ENCODE measurements around the gene PRKD1. TPM values are rescaled to one million over a fixed set of nuclear protein-coding genes. Genes with fewer than 3 reads are reported as not detected.

Gene PRKD1
- total RNA-seq, 1 experiment from 2014 or later, result 0.36 TPM

DNA sequence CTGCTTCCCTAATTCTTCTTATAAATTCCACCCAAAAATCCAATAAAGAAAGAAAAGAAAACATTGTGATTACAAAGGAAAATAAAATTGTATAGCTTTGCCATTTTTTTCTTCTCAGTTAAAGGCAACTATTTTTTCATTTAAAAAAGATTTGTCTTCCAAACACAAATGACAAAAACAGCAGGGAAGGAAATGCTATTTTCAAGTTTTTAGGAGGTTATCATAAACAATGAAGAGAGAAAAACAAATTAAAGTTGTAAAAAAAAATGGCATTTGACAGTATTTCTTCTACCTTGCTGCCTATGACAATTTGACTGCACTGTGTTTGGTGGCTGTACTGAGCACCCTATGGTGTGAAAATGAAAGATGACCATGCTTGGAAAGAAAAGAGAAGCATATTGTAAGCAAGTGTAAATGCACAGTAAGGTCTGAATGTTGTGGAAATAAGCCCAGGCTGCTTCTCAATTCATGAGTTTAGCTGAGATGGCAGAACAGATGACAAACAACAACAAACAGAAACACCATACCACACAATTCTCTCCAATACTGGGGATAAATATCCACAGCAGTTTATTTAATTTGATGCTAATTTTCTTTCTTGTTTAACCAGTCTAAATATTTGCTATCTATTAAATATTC, 109.8 kb downstream of the PRKD1 start:
- no peaks in the 10 kb centered on the region for H3K9me3 ChIP-seq
- Mint-ChIP-seq H3K4me1 (ENCODE audit: low read depth, unreplicated experiment) (no peaks in the 10 kb centered on the region), H3K9me3 (ENCODE audit: unreplicated experiment) (no peaks in the 10 kb centered on the region), H3K4me3 (ENCODE audit: unreplicated experiment) (no peak overlapping the region), H3K27ac (ENCODE audit: unreplicated experiment) (no peak overlapping the region), H3K36me3 (ENCODE audit: insufficient read depth, unreplicated experiment) (no peaks in the 10 kb centered on the region), H3K27me3 (ENCODE audit: insufficient read depth, unreplicated experiment) (no peaks in the 10 kb centered on the region)
- ChIA-PET CTCF (no interaction called here), POLR2A (no interaction called here)
- BruUV-seq (replicated peaks), result no TSS peak
- no peaks in the 10 kb centered on the region for H3K4me1 ChIP-seq
- H3K36me3 ChIP-seq (ENCODE audit: control insufficient read depth, insufficient read depth, low read length), result no peaks in the 10 kb centered on the region
- H3K27me3 ChIP-seq (replicated peaks; ENCODE audit: control insufficient read depth, insufficient read depth, low read length), result no peaks in the 10 kb centered on the region
- no peak overlapping the region for H3K4me3 ChIP-seq (ENCODE audit: low read depth, low read length)
- TF ChIP-seq, protein P1, sequence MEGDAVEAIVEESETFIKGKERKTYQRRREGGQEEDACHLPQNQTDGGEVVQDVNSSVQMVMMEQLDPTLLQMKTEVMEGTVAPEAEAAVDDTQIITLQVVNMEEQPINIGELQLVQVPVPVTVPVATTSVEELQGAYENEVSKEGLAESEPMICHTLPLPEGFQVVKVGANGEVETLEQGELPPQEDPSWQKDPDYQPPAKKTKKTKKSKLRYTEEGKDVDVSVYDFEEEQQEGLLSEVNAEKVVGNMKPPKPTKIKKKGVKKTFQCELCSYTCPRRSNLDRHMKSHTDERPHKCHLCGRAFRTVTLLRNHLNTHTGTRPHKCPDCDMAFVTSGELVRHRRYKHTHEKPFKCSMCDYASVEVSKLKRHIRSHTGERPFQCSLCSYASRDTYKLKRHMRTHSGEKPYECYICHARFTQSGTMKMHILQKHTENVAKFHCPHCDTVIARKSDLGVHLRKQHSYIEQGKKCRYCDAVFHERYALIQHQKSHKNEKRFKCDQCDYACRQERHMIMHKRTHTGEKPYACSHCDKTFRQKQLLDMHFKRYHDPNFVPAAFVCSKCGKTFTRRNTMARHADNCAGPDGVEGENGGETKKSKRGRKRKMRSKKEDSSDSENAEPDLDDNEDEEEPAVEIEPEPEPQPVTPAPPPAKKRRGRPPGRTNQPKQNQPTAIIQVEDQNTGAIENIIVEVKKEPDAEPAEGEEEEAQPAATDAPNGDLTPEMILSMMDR (IDR thresholded peaks at IDR 0.05; ENCODE audit: insufficient read depth in 1 of 2, low read depth in 1 of 2, low read length in 1 of 2, severe bottlenecking in 1 of 2, unreplicated experiment in 1 of 2), result no peak
- intact Hi-C loops (cut with micrococcal nuclease; ENCODE audit: unreplicated experiment), result no loop called here
- DNase-seq, result no peak

DNA sequence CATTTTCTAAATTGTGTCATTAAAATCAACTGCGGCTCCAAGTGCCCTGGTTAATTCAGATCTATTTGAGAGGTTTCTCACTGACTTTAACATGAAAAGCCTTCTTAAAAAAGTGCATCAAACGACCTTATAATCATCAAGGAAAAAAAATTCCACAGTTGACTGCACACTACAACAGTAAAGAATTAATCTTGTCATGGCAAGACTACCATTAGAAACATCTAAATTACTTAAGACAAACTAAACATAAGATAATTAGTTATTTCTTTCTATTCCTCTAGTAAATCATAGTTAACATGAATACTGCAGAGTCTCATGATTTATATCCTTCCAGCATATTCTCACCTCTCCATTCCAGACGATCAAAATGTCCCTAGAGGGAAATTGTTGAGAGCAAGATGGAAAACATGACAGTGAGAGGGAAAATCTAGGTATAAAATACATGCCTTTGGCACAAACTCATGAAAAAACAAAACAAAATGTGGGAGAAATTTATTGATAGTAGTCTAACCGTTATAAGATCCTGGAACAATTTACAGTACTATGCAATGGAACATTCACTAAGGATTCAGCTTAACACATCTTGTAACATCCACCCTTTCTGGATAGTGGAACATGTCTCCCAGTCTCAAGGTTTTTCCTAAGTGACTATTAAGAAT, 112.5 kb downstream of the PRKD1 start:
- no peak for DNase-seq
- no peaks in the 10 kb centered on the region for H3K9me3 Mint-ChIP-seq (ENCODE audit: unreplicated experiment)
- no peaks in the 10 kb centered on the region for H3K27me3 ChIP-seq (replicated peaks; ENCODE audit: control insufficient read depth, insufficient read depth, low read length)
- H3K36me3 ChIP-seq (ENCODE audit: control insufficient read depth, insufficient read depth, low read length), result no peaks in the 10 kb centered on the region
- no peak overlapping the region for H3K27ac Mint-ChIP-seq (ENCODE audit: unreplicated experiment)
- no peak overlapping the region for H3K4me3 ChIP-seq (ENCODE audit: low read depth, low read length)
- intact Hi-C loops (cut with micrococcal nuclease; ENCODE audit: unreplicated experiment), result no loop called here
- POLR2A ChIA-PET, result no interaction called here
- H3K4me3 Mint-ChIP-seq (ENCODE audit: unreplicated experiment), result no peak overlapping the region
- BruUV-seq (replicated peaks), result no TSS peak
- no peaks in the 10 kb centered on the region for H3K9me3 ChIP-seq
- TF ChIP-seq, protein P1 (IDR thresholded peaks at IDR 0.05; ENCODE audit: insufficient read depth in 1 of 2, low read depth in 1 of 2, low read length in 1 of 2, severe bottlenecking in 1 of 2, unreplicated experiment in 1 of 2), result no peak
- CTCF ChIA-PET, result interaction anchor here (0.6 kb wide), 1 partner anchor 1167 kb away, joined by 3 read pairs; no protein-coding TSS in a partner anchor
- no peaks in the 10 kb centered on the region for H3K27me3 Mint-ChIP-seq (ENCODE audit: insufficient read depth, unreplicated experiment)
- H3K4me1 ChIP-seq, result no peaks in the 10 kb centered on the region
- no peaks in the 10 kb centered on the region for H3K36me3 Mint-ChIP-seq (ENCODE audit: insufficient read depth, unreplicated experiment)
- no peaks in the 10 kb centered on the region for H3K4me1 Mint-ChIP-seq (ENCODE audit: low read depth, unreplicated experiment)

GRCh38 chr14:29814156-29815015, 113.3 kb downstream of the PRKD1 start:
- DNase-seq, result no peak
- H3K4me3 ChIP-seq (ENCODE audit: low read depth, low read length), result no peak overlapping the region
- TF ChIP-seq, protein P1 (IDR thresholded peaks at IDR 0.05; ENCODE audit: insufficient read depth in 1 of 2, low read depth in 1 of 2, low read length in 1 of 2, severe bottlenecking in 1 of 2, unreplicated experiment in 1 of 2), result no peak
- Mint-ChIP-seq H3K27me3 (ENCODE audit: insufficient read depth, unreplicated experiment) (no peaks in the 10 kb centered on the region), H3K4me1 (ENCODE audit: low read depth, unreplicated experiment) (no peaks in the 10 kb centered on the region), H3K9me3 (ENCODE audit: unreplicated experiment) (no peaks in the 10 kb centered on the region), H3K27ac (ENCODE audit: unreplicated experiment) (no peak overlapping the region), H3K4me3 (ENCODE audit: unreplicated experiment) (no peak overlapping the region), H3K36me3 (ENCODE audit: insufficient read depth, unreplicated experiment) (no peaks in the 10 kb centered on the region)
- ChIA-PET CTCF (interaction anchor here (0.6 kb wide), 1 partner anchor 1168 kb away, joined by 3 read pairs; no protein-coding TSS in a partner anchor), POLR2A (no interaction called here)
- no peaks in the 10 kb centered on the region for H3K9me3 ChIP-seq
- H3K4me1 ChIP-seq, result no peaks in the 10 kb centered on the region
- H3K27me3 ChIP-seq (replicated peaks; ENCODE audit: control insufficient read depth, insufficient read depth, low read length), result no peaks in the 10 kb centered on the region
- no TSS peak for BruUV-seq (replicated peaks)
- intact Hi-C loops (cut with micrococcal nuclease; ENCODE audit: unreplicated experiment), result no loop called here
- no peaks in the 10 kb centered on the region for H3K36me3 ChIP-seq (ENCODE audit: control insufficient read depth, insufficient read depth, low read length)
